GM19463 (cell line): Measurements from ENCODE around the gene RGL4.

Experiments
- ATAC-seq: cut with Tn5 transposase; IDR thresholded peaks from one replicate; pipeline ENCODE4 v1.9.1; 2021; ENCODE audit warnings: mild to moderate bottlenecking, moderate library complexity; ENCODE audit not compliant: unreplicated experiment

RGL4 gene

DNA sequence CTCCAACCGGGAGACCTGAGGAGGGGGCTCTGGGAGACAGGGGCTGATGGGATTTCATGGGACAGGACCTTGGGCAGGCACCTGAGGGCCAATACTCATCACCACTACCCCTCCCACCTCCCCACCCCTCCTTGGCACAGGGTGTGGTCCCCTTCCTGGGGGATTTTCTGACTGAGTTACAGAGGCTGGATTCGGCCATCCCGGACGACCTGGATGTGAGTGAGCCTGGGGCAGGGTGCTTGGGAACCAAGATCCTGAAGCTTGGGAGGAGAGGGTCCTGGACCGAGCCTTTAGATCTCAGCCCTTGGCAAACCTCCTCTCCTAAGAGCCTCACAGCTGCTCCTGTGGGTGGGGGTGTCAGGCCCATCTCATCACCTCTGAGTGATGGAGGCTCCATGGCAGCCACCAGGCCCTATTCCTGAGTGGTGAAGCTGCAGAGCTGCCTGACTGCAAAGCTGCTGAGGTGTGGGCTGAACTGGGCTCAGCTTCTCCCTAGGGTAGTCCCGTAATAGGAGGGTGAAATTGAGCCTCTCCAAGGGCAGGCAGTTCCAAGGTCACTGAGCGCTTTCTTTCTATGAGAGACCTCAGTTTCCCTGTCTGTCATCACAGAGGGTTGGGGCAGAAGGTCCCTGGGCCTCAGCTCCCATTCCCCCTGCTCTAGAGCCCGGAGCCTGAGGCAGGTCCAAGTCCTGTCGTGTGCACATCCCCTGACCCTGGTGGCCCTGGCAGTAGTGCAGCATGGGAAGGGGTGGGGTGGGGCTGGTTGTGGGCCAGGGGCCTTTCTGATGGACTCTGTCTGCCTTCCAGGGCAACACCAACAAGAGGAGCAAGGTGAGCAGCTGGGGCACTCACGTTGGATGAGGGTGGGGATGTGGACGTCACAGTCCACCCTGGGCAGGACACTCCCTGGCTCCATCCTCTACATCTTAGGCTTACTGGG, 6.5 kb downstream of the RGL4 start:
- ATAC-seq: no peak

DNA sequence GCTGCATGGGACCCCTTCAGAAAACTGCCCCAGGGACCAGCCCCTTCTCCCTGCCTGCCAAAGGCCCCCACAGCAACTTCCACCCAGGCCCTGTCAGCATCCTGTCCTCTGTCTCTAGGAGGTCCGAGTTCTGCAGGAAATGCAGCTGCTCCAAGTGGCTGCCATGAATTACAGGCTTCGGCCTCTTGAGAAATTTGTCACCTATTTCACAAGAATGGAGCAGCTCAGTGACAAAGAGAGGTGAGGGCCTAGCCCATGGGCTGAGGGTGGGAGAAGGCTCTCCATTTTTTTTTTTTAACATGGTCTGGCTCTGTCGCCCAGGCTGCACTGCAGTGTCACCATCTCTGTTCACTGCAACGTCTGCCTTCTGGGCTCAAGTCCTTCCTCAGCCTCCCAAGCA, 7.3 kb downstream of the RGL4 start:
- ATAC-seq: no peak

DNA sequence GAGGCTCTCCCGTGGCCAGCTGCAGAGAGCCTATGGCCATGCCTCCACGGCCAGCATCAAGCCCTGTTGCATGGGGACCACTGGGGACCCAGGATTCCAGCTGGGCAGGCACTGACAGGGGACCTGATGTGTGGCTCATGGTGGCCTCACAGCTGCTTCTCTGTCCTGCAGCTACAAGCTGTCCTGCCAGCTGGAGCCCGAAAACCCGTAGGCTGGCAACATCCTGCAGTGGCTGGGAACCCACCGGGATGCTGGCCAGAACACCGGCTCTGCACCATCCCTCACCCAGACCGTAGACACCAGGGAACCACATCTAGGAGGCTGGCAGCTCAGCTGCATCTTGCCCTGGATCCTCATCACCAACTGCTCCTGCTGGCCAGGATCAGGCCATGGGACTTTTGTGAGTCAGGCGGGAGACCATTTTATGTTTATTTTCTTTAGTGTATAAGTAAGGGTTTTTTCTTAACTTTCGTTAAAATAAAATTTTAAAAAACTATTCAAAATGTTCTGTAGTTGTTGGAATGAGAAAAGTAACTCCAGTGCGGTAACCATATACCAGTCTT, 7.9 kb downstream of the RGL4 start:
- ATAC-seq: no peak

DNA sequence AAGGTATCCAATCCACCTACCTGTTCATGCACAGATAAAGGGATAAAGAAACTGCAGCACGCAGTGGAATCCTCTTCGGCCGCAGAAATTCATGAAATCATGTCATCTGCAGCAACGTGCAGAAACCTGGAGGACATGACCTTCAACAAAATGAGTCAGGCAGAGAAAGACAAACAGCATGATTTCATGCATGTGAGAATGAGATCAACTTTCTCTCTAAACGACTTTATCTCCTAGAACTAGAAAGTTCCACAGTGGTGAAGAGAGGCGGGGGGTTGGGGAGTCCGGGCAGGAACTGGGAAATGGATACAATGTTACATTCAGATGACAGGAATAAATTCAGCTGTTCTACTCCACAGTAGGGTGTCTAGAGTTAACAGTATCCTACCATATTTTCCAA, 9.9 kb downstream of the RGL4 start:
- no peak for ATAC-seq

DNA sequence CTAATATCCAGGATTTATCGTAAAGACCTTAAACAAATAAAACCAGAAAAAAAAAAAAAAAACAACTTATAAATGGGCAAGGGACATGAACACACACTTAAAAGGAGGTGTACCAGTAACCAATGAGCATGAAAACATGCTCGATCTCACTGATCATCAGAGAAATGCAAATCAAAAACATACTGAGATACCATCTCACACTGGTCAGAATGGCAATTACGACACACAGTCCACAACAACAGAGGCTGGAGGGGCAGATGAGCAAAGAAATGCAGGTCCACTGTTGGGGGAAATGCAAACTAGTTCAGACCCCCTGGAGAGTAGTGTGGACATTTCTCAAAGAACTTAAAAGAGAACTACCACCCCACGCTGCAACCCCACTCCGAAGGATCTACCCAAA, 13.2 kb downstream of the RGL4 start:
- ATAC-seq: no peak

DNA sequence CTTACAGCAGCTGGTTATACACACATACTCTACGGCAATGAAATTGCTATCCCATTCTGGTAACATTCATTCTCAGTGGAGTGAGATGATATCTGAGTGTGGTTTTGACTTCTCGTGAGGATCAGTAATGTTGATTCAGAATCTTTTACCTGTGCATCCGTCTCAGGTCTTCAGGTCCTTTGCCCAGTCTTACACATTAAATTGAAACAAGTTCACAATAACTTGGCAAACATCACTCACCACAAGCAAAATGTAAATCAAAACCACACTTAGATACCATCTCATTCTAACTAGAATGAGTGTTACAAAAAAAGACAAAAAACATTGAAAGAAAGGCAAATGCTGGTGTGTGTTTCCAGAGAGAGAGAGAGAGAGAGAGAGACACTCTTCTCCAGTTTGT, 14.0 kb downstream of the RGL4 start:
- no peak for ATAC-seq

DNA sequence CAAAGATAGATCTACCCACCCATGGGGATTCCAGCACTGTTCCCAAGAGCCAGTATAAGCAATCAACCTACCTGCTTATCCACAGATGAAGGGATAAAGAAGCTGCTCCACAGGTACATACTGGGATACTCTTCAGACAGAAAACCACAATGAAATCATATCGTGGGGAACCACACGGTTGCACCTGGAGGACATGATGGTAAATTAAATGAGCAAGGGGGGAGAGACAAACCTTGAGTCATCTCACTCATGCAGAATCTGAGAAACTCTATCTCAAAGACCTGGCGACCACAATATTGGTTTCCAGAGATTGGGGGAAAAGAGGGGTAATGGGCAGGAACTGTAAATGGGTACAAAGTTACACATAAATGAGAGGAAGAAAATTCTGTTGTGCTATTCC, 14.5 kb downstream of the RGL4 start:
- no peak for ATAC-seq

DNA sequence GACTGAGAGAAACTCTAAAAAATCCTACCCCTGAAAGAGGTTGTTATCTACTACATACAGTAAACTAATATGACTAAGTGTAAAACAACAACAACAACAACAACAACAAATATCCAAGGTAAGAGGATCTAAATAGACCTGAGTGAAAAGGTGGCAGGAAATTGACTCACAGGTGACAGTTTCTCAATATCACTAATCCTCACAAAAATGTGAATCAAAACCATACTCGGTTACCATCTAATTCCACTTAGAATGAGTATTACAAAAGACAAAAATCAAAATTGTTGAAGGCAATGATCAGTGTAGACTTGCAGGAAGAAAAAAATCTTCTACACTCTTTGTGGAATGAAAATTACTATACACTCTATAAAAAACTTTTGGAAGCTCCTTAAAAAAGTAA, 17.5 kb downstream of the RGL4 start:
- no peak for ATAC-seq

DNA sequence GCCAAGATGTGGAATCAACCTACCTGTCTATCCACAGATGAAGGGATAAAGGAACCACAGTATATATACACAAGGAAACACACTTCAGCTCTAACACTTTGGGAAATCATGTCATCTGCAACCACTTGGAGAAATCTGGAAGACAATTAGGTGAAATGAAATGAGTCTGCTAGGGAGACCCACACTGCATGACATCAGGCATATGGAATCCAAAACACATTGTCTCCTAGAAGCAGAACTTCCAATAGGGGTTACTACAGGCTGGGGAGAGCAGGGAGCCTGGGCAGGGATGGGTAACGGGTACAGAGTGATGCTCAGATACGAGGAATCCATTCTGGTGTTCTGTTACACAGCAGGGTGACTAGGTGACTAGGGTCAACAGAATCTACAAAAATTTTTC, 18.3 kb downstream of the RGL4 start:
- ATAC-seq: no peak

DNA sequence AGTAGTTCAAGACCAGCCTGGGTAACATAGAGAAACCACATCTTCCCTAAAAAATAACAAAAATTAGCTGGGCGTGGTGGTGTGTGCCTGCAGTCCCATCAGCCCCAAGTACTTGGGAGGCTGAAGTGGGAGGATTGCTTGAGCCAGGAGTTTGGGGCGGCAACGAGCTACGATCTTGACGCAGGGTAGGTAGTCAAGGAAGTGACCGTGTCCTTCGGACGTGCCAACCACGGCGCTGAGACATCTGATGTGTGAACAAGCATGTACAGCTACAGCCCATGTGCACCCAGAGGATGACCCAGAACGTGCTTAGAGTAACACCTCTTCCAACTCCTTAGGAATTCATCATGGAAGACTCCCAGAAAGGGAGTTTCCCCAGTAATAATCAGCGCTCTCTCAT, 21.4 kb downstream of the RGL4 start:
- ATAC-seq: no peak

DNA sequence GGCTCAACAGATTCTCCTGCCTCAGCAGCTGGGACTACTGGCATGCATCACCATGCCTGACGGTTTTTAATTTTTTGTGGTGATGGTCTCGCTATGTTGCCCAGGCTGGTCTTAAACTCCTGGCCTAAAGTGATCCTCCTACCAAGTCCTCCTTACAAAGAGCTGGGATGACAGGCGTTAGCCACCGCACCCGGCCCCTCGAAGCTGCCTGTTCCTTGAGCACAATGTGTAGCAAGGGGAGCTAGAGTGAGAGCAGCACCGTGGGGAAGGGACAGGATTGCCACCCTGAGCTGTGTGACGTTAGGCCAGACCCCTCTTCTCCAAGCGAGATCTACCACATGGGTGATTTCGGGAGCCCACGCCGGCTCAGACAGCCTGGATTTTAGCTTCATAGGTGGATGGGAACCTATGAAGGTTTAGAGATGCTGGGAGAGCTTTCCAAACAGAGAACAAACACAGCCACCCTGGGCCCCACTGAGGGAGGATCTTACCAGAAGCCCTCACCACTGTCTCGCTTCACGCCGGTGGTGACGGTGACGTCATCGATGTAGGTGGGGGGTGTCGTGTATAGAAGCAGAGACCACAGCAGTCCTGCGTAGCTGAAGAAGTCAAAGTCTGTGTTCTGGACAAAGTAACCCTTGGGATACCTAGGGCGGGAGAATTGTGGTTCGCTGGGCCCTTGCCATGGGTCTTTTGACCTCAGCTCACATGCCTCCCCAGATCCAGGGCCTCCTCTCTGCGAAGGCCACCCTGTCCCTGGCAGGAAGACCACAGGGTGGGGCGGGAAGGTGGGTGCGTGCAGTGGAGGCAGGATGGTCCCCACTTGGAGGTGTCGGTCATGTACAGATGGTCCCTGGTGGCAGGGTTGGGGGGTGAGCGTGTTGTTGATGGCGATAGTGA, 23.1 kb downstream of the RGL4 start:
- ATAC-seq: no peak

DNA sequence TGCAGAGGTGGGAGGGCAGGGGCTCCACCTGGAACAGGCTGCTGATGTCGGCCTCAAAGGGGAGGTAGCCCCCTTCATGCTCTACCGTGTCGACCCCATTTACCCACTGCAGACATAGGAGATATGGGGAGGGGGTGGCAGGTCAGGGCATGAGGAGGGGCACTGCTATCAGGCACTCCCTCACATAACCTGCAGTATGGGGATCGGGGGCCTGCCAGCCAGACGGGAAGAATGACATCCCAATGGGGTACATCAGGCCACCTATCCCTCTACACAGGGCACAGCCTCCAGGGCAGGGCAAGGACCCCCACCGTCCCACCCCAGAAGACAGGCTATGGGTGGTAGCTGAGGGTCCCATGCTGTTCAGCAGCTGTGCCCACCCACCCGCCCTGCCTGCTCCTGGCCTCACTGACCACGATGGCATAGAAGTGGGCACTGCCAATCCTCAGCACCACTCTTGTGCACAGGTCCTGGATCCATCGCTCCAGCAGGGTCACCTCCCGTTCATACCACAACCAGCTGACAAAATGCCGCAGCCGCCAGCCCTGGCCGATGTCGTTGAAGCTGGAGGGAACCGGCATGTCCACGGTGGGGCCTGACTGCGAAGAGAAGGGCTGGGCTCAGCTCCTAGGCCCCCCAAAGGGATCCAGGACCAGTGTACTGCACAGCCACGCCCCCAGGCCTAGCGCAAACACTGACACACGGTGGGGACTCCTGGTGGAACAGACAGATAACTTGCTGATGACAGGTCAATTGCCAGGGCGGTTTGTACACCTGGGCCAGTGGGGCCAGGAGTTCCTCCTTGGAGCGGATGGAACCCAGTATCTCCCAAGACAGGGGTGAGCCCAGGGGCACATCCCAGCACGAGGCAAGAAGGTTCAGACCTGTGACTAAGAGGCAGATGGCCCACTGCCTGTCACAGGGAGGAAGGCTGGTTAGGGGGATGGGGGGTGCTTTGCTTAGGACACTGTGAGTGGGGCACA, 24.1 kb downstream of the RGL4 start:
- ATAC-seq: no peak

DNA sequence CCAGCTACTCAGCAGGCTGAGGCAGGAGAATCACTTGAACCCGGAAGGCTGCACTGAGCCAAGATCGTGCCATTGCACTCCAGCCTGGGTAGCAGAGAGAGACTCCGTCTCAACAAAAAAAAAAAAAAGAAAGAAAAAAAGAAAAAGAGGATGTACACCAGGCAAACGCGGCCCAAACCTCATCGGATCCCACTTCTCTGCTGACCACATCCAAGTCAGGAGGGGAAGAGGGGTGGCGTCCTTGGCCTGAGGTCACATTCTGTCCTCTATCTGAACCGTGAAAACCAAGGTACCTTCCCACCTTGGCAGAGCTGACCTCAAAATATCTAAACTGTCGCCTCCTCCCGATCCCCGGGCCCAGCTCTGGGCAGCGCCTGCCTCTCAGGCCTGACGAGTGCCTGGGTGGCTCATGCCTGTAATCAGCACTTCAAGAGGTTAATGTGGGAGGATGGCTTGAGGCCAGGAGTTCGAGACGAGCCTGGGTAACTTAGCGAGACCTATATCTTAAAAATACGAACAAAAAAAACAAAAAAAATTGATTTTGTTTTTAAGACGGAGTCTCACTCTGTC, 25.1 kb downstream of the RGL4 start:
- no peak for ATAC-seq

DNA sequence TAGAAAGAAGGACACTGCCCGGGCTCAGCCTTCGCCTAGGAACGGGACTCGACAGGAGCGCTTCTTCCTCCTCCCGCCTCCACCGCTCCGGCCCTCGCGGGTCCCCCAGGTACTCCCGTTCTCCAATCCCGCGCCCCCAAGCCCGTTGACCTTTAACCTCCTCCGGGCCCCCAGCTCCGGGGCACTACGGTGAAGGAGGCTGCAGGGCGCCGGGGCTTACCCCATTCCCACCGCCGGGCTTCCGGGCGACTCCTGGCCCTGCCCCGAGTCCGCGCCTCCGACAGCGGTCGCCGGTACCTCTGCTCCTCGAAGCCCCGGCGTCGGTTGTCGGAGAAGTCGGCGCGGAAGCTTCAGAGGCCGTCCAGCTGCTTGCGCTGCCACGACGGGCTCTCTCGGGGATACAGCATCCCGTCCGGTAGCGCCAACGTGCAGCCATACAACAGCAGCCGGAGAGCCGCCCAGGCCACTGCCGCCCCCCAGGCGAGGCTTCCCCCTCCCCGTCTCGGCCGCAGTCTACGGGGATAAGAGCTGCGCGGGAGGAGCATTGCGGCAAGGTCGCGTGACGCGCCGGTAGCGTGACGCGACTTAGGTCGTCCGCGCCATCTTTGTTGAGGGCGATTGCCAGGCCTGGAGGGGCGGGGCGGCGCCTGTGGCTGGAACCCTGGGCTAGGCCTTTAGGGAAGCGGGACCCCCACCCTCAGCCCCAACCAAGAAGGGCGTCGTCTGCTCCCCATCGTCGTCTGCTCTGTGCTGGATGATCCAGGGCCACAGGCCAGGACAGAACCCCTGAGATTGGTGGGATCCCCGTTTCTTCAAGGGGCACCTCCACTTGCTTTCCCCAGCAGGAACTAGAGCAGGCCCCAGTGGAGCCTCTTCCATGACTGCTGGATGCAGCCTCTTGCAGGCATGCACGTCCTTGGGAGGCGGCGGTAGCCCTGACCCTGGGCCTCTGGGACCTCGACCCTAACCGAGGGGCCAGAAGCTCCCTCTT, 26.3 kb downstream of the RGL4 start:
- ATAC-seq: peak; percentile 87

DNA sequence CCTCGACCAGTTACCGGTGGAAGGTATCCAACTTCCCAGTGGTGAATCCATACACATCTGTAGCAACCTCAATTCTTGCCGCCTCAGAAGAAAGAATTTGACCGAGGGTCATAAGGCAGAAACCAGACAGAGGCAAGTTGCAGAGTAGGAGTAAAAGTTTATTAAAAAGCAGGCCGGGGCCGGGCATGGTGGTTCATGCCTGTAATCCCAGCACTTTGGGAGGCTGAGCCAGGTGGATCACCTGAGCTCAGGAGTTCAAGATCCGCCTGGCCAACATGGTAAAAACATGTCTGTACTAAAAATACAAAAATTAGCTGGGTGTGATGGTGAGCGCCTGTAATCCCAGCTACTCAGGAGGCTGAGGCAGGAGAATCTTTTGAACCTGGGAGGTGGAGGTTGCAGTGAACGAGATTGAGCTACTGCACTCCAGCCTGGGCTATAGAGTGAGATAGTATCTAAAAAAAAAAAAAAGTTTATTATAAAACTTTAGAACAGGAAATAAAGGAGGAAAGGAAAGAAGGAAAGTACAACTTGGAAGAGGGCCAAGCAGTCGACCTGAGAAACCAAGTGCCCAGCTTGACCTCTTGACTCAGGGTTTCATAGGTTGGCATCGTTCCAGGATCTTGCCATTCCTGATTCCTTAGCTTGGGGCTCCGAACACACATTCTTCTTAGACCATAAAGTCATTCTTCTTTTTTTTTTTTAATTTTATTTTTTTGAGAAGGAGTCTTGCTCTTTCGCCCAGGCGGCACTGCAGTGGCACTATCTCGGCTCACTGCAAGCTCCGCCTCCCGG, 27.8 kb downstream of the RGL4 start:
- ATAC-seq: no peak

DNA sequence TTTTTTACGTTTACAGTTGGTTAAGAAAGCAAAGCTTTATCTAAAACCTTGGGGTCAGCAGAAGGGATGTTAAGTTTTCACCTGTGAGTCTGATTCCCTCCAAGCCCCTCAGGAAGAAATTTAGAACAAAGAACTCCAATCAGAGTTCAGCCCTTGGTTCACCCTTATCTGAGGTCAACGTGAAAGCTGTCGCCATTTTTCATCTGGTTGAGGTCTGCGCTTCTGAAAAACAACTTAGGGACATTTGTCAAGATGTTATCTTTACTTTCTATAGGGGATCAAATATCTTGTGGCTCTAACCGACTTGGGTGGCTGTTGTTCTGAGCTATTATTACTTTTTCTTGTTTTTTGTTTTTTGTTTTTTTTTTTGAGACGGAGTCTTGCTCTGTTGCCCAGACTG, 30.0 kb downstream of the RGL4 start:
- ATAC-seq: no peak

DNA sequence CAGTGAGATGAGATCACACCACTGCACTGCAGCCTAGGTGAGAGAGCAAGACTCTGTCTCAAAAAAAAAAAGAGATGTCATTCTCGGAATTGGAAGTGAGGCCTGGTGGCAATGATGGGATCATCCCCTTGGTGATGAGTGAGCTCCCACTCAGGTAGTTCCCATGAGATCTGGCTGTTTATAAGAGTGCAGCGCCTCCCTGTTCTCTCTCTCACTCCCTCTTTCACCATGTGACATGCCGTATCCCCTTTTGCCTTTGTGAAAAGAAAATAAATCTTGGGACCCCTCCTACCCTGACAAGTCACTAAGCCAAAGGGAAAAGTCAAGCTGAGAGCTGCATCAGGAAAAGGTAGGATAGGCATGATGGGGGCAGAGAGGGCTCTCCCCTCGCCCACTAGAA, 31.3 kb downstream of the RGL4 start:
- no peak for ATAC-seq

DNA sequence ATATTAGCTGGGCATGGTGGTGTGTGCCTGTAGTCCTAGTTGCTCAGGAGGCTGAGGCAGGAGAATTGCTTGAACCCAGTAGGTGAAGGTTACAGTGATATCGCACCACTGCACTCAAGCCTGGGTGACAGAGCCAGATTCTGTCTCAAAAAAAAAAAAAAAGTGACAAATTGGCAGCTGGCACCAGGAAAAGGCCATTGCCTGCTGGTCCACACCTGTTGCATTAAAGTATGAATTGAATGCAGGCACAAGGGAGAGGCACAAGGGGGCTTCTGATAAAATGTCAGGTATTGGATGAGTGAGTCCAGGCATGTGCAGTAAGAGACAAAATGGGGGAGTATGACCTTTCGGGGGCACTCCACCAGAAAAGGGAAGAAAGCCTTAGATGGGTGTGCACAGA, 31.9 kb downstream of the RGL4 start:
- ATAC-seq: no peak
